GM19193 (cell line): ENCODE results near the gene KCNH5.

Experiments
- POLR2A ChIP-seq: IDR thresholded peaks from 4 replicates; pipeline ENCODE4 v1.6.1; 2011; ENCODE audit not compliant: insufficient read depth, insufficient read length; ENCODE audit errors: extremely low read depth

Gene KCNH5

GRCh38 chr14:62692490-62693106, 352.7 kb downstream of the KCNH5 start:
- TF ChIP-seq POLR2A, result no peak

- TF ChIP-seq POLR2A, result no peak
These were observed 353.4 kb downstream of the KCNH5 start for GRCh38 chr14:62691647-62692489.

GRCh38 chr14:62689733-62690132, 355.5 kb downstream of the KCNH5 start:
- no peak for TF ChIP-seq POLR2A

- no peak for TF ChIP-seq POLR2A
These were observed 357.4 kb downstream of the KCNH5 start for GRCh38 chr14:62687818-62688217.

GRCh38 chr14:62684376-62684775, 360.9 kb downstream of the KCNH5 start:
- TF ChIP-seq POLR2A, result no peak

- no peak for TF ChIP-seq POLR2A
These were observed 363.1 kb downstream of the KCNH5 start for GRCh38 chr14:62682208-62682607.

- TF ChIP-seq POLR2A, result no peak
These were observed 370.6 kb downstream of the KCNH5 start for GRCh38 chr14:62674563-62675237.

- no peak for TF ChIP-seq POLR2A
These were observed 372.1 kb downstream of the KCNH5 start for GRCh38 chr14:62673014-62673755.

GRCh38 chr14:62670526-62670925, 374.7 kb downstream of the KCNH5 start:
- no peak for TF ChIP-seq POLR2A

GRCh38 chr14:62667421-62667914, 377.8 kb downstream of the KCNH5 start:
- no peak for TF ChIP-seq POLR2A

GRCh38 chr14:62665286-62665685, 380.0 kb downstream of the KCNH5 start:
- TF ChIP-seq POLR2A, result no peak

GRCh38 chr14:62663456-62663821, 381.8 kb downstream of the KCNH5 start:
- TF ChIP-seq POLR2A, result no peak

- no peak for TF ChIP-seq POLR2A
These were observed 382.3 kb downstream of the KCNH5 start for GRCh38 chr14:62662811-62663455.

- TF ChIP-seq POLR2A, result no peak
These were observed 383.4 kb downstream of the KCNH5 start for GRCh38 chr14:62661818-62662217.

GRCh38 chr14:62658631-62659030, 386.6 kb downstream of the KCNH5 start:
- no peak for TF ChIP-seq POLR2A

- no peak for TF ChIP-seq POLR2A
These were observed 387.9 kb downstream of the KCNH5 start for GRCh38 chr14:62657376-62657775.
